HepG2 (cell line): Measurements from ENCODE around the gene PGRMC2. TPM values are rescaled to one million over a fixed set of nuclear protein-coding genes. Genes with fewer than 3 reads are reported as not detected.

Experiments used
- ARHGAP35 ChIP-seq: sonication (generic); formaldehyde crosslinking; IDR thresholded peaks from 2 replicates; pipeline ENCODE4 v1.9.0; 2022; ENCODE audit warnings: mild to moderate bottlenecking, inconsistent platforms, moderate library complexity, missing genetic modification reagents, borderline replicate concordance
- ASH2L ChIP-seq: fragments of 300-600, 200-600 bp; sonication (generic); IDR thresholded peaks from 2 replicates; pipeline ENCODE4 v1.7.0; 2017; ENCODE audit warnings: low read depth, mild to moderate bottlenecking, moderate library complexity, mixed read lengths, low read length; ENCODE audit not compliant: insufficient read length
- CHCHD3 ChIP-seq: sonication (generic); formaldehyde crosslinking; IDR thresholded peaks from 2 replicates; pipeline ENCODE4 v1.8.0; 2022; ENCODE audit warnings: mild to moderate bottlenecking, missing genetic modification reagents, moderate library complexity
- EP300 ChIP-seq, 3 experiments: sonication (generic) in 1 of 3; formaldehyde crosslinking in 1 of 3; IDR thresholded peaks; 2 replicates each; pipeline versions ENCODE4 v1.5.1 to v1.6.1; 2011 to 2020; ENCODE audit warnings: low read depth in 2 of 3, low read length in 2 of 3, borderline replicate concordance in 1 of 3, improper control_type of control experiment in 1 of 3, mild to moderate bottlenecking in 1 of 3, missing genetic modification reagents in 1 of 3, moderate library complexity in 1 of 3
- FIP1L1 ChIP-seq: fragments of 200-400 bp; formaldehyde crosslinking; IDR thresholded peaks from 2 replicates; pipeline ENCODE4 v1.6.1; 2018; ENCODE audit warnings: low read depth, mild to moderate bottlenecking, low read length, moderate library complexity, borderline replicate concordance; ENCODE audit not compliant: insufficient read depth
- LCORL ChIP-seq, 2 experiments: fragments of 450-650 bp in 1 of 2; sonication (generic) in 1 of 2; formaldehyde crosslinking in 1 of 2; IDR thresholded peaks; 2 replicates each; pipeline versions ENCODE4 v1.5.0 to v1.6.1; 2017 to 2020; ENCODE audit warnings: antibody characterized with exemption in 1 of 2, missing genetic modification reagents in 1 of 2
- MED1 ChIP-seq: sonication (generic); formaldehyde crosslinking; IDR thresholded peaks from 2 replicates; pipeline ENCODE4 v1.4.0; 2020; ENCODE audit warnings: missing genetic modification reagents
- MED13 ChIP-seq: sonication (generic); formaldehyde crosslinking; IDR thresholded peaks from 2 replicates; pipeline ENCODE4 v1.5.0; 2020; ENCODE audit warnings: missing genetic modification reagents
- ZBTB21 ChIP-seq: sonication (generic); formaldehyde crosslinking; IDR thresholded peaks from 2 replicates; pipeline ENCODE4 v1.4.0; 2020; ENCODE audit warnings: missing genetic modification reagents
- ZNF121 ChIP-seq: sonication (generic); formaldehyde crosslinking; IDR thresholded peaks from 2 replicates; pipeline ENCODE4 v1.5.0; 2020; ENCODE audit warnings: mild to moderate bottlenecking, missing genetic modification reagents
- ZNF264 ChIP-seq: sonication (generic); formaldehyde crosslinking; IDR thresholded peaks from 2 replicates; pipeline ENCODE4 v1.4.0; 2020; ENCODE audit warnings: missing genetic modification reagents
- ZNF850 ChIP-seq: sonication (generic); formaldehyde crosslinking; conservative IDR thresholded peaks from 2 replicates; pipeline ENCODE4 v1.9.0; 2021; ENCODE audit warnings: mild to moderate bottlenecking, missing genetic modification reagents
- ZSCAN25 ChIP-seq: sonication (generic); formaldehyde crosslinking; IDR thresholded peaks from 2 replicates; pipeline ENCODE4 v1.8.0; 2022; ENCODE audit warnings: mild to moderate bottlenecking, missing genetic modification reagents
- polyA plus RNA-seq, 8 experiments: library from polyadenylated mRNA; depleted of rRNA in 3 of 8; stranded (reverse) in 7 of 8; unstranded in 1 of 8; fragments of >200 nt; fragmentation: Illumina TruSeq in 4 of 8; extraction: Trizol in 4 of 8; gene quantifications; 2 replicates each; pipeline versions ENCODE4 v1.2.1 to v1.2.3, GENCODE V29; 2011 to 2016; ENCODE audit warnings: low read depth in 4 of 8, missing spikeins in 1 of 8, mixed read lengths in 1 of 8; ENCODE audit not compliant: insufficient read depth in 1 of 8
- total RNA-seq, 5 experiments: library from RNA; depleted of rRNA; stranded (reverse); fragments of >200 nt; fragmentation: Illumina TruSeq; extraction: Trizol; gene quantifications; 2 replicates each; pipeline ENCODE4 v1.2.3, GENCODE V29; 2016; ENCODE audit warnings: low read depth in 1 of 5
- TF ChIP-seq, protein P1 (sequence below): sonication (generic); formaldehyde crosslinking; conservative IDR thresholded peaks from 2 replicates; pipeline ENCODE4 v1.4.0; 2020; ENCODE audit warnings: missing genetic modification reagents
- TF ChIP-seq, protein P2 (sequence below): sonication (generic); formaldehyde crosslinking; IDR thresholded peaks from 2 replicates; pipeline ENCODE4 v1.4.0; 2020; ENCODE audit warnings: mild to moderate bottlenecking, missing genetic modification reagents
- TF ChIP-seq, protein P3 (sequence below): sonication (generic); formaldehyde crosslinking; IDR thresholded peaks from 2 replicates; pipeline ENCODE4 v1.8.0; 2022; ENCODE audit warnings: mild to moderate bottlenecking, missing genetic modification reagents

The PGRMC2 gene
- total and polyA plus RNA-seq, 2 of the 13 experiments (the other 11 are each of a cell fraction or from before 2014, with no cell fraction given) = 16.0 to 19.8 TPM

GRCh38 chr4:128310266-128310697 lies 22.7 kb upstream of the PGRMC2 start (continued):
- no peak for TF ChIP-seq ZBTB21 (CRISPR knock-in tag)
- TF ChIP-seq CHCHD3 (CRISPR knock-in tag) = no peak
- TF ChIP-seq, protein P1, sequence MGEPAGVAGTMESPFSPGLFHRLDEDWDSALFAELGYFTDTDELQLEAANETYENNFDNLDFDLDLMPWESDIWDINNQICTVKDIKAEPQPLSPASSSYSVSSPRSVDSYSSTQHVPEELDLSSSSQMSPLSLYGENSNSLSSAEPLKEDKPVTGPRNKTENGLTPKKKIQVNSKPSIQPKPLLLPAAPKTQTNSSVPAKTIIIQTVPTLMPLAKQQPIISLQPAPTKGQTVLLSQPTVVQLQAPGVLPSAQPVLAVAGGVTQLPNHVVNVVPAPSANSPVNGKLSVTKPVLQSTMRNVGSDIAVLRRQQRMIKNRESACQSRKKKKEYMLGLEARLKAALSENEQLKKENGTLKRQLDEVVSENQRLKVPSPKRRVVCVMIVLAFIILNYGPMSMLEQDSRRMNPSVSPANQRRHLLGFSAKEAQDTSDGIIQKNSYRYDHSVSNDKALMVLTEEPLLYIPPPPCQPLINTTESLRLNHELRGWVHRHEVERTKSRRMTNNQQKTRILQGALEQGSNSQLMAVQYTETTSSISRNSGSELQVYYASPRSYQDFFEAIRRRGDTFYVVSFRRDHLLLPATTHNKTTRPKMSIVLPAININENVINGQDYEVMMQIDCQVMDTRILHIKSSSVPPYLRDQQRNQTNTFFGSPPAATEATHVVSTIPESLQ (CRISPR knock-in tag) = no peak
- TF ChIP-seq ASH2L = peak; percentile 51
- TF ChIP-seq MED1 (CRISPR knock-in tag) = no peak
- TF ChIP-seq ZNF850 (CRISPR knock-in tag) = no peak
- TF ChIP-seq, protein P2, sequence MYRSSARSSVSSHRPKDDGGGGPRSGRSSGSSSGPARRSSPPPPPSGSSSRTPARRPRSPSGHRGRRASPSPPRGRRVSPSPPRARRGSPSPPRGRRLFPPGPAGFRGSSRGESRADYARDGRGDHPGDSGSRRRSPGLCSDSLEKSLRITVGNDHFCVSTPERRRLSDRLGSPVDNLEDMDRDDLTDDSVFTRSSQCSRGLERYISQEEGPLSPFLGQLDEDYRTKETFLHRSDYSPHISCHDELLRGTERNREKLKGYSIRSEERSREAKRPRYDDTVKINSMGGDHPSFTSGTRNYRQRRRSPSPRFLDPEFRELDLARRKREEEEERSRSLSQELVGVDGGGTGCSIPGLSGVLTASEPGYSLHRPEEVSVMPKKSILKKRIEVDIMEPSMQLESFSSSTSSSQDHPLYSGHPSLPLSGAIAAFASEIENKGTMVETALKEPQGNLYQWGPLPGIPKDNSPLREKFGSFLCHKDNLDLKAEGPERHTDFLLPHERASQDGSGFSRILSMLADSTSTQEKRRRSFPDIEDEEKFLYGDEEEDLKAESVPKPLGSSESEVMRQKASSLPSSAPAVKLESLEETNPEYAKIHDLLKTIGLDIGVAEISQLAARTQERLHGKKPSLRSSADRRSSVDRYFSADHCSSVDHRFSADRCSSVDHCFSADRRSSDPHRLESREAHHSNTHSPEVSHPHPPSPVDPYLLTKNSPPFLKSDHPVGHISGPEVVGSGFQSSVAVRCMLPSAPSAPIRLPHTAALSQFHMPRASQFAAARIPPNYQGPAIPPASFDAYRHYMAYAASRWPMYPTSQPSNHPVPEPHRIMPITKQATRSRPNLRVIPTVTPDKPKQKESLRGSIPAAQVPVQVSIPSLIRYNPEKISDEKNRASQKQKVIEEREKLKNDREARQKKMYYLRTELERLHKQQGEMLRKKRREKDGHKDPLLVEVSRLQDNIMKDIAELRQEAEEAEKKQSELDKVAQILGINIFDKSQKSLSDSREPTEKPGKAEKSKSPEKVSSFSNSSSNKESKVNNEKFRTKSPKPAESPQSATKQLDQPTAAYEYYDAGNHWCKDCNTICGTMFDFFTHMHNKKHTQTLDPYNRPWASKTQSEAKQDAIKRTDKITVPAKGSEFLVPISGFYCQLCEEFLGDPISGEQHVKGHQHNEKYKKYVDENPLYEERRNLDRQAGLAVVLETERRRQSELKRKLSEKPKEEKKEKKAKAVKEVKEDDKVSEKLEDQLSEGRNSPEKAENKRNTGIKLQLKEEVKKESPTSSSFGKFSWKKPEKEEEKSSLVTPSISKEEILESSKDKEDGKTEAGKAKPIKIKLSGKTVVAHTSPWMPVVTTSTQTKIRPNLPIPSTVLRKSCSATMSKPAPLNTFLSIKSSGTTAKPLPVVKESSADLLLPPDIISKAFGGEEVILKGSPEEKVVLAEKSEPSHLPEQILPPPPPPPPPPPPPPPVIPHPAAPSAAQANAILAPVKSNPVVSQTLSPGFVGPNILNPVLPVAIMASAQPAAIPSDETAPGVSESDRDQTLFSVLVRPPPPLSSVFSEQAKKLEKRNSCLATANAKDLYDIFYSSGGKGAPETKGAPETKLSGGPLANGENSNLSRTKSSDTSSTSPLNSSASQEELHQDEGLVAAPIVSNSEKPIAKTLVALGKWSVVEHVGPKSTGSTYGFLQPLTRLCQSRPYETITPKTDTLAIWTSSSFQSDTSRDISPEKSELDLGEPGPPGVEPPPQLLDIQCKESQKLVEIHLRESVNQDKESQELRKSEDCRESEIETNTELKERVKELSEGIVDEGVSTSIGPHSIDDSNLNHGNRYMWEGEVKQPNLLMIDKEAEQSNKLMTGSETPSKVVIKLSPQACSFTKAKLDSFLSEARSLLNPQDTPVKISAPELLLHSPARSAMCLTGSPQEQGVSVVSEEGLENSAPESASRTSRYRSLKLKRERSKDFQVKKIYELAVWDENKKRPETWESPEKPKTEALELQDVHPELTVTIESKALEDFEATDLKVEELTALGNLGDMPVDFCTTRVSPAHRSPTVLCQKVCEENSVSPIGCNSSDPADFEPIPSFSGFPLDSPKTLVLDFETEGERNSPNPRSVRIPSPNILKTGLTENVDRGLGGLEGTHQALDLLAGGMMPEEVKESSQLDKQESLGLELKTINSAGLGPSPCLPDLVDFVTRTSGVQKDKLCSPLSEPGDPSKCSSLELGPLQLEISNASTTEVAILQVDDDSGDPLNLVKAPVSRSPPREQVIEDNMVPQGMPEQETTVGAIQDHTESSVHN (CRISPR knock-in tag) = no peak
- TF ChIP-seq MED13 = no peak
- TF ChIP-seq EP300 (IDR thresholded peaks at IDR 0.05; ENCODE audit: low read depth in 2 of 2, low read length in 2 of 2) = 0 out of 4 replicates have a peak, but pooled peaks of 1 of the 2 experiments have one; percentile 10
- TF ChIP-seq EP300 (CRISPR knock-in tag; IDR thresholded peaks at IDR 0.05; ENCODE audit: borderline replicate concordance) = no peak
- no peak for TF ChIP-seq LCORL (IDR thresholded peaks at IDR 0.05)
- TF ChIP-seq LCORL (CRISPR knock-in tag; IDR thresholded peaks at IDR 0.05) = peak; percentile 87
- no peak for TF ChIP-seq FIP1L1
- TF ChIP-seq, protein P3, sequence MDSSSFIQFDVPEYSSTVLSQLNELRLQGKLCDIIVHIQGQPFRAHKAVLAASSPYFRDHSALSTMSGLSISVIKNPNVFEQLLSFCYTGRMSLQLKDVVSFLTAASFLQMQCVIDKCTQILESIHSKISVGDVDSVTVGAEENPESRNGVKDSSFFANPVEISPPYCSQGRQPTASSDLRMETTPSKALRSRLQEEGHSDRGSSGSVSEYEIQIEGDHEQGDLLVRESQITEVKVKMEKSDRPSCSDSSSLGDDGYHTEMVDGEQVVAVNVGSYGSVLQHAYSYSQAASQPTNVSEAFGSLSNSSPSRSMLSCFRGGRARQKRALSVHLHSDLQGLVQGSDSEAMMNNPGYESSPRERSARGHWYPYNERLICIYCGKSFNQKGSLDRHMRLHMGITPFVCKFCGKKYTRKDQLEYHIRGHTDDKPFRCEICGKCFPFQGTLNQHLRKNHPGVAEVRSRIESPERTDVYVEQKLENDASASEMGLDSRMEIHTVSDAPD (CRISPR knock-in tag) = no peak
- TF ChIP-seq ARHGAP35 (CRISPR knock-in tag) = no peak
- TF ChIP-seq ZNF121 = no peak
- 0 out of 2 replicates have a peak, but pooled peaks have one; percentile 34 for TF ChIP-seq ZSCAN25
- no peak for TF ChIP-seq ZNF264
